Stimulated activated CD8-positive, alpha-beta memory T cell treated with anti-CD3 and anti-CD28 coated beads, Interleukin-2, amount 100 ng/mL, for 48 hours (primary cell): Measurements from ENCODE around the gene FXYD7.
"Not testable (repeated sequence)": the region's sequence is repeated elsewhere in the genome, so short reads cannot be mapped to it uniquely, and the experiment has no call there.

Experiments
- DNase-seq, 2 donors: peaks; one replicate each; pipeline ENCODE4 v3.0.0-alpha.2; 2020; ENCODE audit warnings: low read depth in 2 of 2

Gene FXYD7

DNA sequence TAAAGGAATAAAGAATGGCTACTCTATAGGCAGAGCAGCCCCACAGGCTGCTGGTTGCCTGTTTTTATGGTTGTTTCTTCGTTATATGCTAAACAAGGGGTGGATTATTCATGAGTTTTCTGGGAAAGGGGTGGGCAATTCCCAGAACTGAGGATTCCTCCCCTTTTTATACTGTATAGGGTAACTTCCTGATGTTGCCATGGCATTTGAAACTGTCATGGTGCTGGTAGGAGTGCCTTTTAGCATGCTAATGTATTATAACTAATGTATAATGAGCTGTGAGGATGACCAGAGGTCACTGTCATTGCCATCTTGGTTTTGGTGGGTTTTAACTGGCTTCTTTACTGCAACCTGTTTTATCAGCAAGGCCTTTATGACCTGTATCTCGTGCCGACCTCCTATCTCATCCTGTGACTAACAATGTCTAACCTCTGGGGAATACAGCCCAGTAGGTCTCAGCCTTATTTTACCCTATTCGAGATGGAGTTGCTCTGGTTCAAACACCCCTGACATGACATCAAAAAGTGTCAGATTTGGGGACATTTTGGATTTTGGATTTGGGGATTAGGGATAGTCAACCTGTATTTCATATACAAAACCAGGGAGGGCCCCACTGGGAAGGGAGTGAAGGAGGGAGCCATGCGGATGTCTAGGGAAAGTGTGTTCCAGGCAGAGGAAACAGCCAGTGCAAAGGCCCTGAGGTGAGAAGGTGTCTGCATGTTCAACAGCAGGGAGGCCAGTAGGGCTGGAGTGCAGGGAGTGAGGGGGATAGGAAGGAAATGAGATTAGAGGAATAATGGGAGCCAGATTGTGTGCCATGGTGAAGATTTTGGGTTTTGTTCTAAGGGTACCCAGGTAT, 22.4 kb downstream of the FXYD7 start:
- no peak for DNase-seq

DNA sequence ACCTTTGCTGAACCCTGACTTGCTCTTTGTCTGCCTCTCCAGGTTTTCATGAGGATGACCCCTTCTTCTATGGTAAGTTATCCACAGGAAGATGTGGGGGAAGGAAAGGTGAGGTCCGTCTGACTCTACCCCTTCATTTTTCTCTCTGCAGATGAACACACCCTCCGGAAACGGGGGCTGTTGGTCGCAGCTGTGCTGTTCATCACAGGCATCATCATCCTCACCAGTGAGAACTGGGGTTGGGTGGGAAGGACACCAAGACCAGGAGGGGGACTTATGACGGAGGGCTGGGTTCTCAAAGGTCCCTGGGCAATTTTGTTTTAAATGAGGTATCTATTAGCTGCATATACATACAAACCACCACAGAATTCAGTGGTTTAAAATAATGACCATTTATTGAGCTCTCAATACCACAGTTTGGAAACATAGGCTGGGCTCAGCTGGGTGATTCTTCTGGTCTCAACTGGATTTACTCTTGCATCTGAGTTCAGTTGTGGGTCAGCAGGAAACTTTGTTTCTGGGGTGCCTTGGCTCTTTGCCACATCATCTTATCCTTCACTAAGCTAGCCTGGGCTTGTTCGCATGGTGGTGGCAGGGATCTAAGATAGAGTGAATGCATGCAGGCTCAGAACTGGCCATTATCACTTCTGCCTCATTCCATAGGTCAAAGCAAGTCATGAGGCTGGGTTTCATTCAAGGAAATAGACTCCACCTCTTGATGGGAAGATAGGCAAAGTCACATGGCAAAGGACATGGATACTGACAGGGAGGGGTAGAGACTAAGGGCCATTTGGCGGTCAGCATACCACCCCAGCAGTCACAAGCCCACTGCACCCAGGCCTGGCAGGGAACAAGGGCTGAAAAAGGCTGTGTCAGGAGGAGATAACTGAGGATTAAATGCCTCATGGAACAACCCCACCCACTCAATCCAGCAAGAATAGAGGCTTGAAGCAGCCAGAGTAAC, 23.3 kb downstream of the FXYD7 start:
- DNase-seq, result no peak

DNA sequence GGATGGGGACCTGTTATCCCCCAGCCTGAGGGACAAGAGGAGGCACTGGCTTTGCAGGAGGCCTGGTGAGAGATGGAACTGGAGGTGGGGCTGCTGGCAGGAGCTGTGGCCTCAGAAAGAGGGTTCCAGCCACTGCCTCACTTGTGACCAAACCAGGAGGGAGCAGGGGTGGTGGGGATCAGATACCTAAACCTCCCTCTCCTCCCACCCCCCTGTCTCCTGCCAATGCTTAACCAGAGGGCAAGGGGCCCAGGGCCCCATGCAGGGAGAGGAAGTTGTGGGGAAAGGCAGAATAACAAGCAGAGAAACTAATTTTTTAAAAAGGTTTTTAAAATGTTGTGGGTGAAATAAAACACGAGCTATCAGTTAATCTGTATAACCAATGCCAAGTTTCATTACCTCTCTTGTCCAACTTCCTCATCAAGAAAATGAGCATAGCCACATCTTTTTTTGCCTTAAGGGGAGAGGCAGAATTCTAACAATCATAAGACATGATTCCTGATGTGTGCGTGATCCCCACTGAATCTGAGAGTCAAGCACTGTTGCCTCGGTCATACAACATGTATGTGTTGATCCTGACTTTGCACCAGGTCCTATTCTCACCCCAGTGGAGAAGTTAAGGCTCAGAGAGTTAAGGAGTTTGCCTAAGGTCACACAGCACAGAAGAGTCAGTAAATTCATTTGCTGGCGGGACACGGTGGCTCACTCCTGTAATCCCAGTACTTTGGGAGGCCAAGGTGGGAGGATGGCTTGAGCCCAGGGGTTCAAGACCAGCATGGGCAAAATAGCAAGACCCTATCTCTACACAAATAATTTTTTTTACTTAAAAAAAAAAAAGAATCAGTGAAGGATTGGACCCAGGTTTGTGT, 24.4 kb downstream of the FXYD7 start:
- no peak for DNase-seq

DNA sequence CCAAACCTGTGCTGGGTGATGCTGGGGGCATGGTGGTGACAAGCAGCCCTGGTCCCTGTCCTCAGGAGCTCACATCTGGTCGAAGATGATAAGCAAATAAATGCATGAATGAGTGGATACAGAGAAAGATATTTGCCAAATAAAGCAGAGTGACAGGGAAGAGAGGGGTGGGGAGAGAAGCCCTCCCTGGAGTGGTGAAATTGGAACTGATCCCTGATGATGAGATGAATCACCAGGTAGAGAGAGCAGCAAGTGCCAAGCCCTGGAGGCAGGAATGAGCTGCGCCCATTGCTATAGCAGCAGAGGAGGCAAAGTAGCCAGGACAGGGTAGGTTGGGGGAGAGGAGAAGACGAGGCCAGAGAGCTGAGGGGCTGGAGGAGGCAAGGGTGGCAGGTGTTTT, 25.1 kb downstream of the FXYD7 start:
- no peak for DNase-seq

DNA sequence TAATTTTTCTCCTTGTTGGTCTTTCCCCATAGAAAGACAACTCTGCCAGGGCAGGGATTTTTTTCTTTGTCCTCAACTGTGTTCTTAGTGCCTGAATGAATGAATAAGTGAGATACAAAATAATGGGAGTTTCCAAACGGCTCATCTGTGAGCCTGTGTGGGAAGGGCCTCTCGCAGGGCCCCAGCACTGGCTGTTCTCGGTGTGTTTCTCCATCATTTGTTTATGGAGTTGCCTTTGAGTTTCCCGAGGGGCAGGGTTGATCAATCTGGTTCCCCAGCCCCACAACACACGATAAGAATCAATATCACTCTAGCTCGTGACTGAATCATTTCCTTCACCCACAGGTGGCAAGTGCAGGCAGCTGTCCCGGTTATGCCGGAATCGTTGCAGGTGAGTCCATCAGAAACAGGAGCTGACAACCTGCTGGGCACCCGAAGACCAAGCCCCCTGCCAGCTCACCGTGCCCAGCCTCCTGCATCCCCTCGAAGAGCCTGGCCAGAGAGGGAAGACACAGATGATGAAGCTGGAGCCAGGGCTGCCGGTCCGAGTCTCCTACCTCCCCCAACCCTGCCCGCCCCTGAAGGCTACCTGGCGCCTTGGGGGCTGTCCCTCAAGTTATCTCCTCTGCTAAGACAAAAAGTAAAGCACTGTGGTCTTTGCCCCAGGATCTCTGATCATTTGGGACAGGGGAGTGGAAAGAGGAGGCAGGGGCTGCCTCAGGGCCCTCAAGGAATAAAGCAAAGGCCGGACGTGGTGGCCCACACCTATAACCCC, 26.4 kb downstream of the FXYD7 start:
- DNase-seq, result no peak

DNA sequence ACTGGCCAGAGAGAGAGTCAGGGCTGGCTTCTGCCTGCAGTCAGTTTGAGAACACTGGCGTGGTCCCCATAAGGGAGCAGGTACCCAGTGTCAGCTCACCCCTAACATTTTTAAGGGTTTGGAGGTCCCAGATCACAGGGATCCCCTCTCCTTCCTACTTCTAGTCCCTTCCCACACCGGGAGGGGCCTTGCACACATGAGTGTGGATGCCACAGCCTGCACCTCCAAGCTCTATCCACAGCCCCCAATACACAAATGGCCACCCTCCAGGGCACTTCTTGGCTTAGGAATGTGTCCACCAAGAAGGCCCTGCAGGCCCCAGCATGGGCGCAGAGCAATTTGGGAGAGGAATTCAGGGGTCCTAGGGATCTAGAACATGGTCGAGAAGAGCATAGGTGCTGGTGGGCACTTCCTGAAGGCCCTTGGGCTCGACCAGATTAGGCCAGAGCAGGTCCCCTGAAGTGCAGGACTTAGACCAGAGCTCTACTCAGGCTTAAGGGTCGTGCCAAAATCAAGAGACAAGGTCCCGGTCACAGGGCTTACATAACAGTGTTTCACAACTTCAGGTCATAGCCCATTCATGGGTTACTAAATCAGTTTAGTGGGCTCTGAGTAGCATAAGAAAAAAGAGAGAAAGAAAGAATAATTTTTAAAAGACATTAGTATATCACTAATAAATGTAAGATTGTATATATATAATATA, 27.5 kb downstream of the FXYD7 start:
- DNase-seq, result no peak

DNA sequence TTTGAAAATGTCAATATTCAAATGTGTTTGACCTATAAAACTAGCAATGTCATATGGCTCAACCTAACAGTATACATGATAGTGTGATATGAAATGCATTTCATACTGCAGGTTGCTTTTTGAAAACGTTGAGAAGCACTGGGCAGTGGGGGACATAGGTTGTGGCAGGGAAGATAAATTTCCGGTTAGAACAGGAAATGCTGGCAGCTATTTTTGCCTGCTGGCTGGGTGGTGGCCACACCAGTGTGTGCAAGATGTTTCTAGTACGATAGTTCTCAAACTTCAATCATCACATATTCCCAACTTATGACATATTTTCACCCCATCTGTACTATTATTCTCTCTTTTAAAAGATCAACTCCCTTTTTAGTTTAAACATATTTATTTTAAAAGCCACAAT, 28.7 kb downstream of the FXYD7 start:
- DNase-seq, result no peak

DNA sequence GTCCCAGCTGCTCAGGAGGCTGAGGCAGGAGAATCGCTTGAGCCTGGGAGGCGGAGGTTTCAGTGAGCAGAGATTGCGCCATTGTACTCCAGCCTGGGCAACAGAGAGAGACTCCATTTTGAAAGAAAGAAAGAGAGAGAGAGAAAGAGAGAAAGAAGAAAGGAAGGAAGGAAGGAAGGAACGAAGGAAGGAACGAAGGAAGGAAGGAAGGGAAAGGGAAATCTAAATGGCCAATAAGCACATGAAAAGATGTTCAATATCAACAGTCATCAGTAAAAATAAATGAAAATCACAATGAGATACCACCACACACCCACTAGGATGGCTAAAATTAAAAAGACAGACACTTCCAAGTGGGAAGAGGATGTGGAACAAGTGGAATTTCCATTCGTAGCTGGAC, 31.2 kb downstream of the FXYD7 start:
- DNase-seq, result no peak

DNA sequence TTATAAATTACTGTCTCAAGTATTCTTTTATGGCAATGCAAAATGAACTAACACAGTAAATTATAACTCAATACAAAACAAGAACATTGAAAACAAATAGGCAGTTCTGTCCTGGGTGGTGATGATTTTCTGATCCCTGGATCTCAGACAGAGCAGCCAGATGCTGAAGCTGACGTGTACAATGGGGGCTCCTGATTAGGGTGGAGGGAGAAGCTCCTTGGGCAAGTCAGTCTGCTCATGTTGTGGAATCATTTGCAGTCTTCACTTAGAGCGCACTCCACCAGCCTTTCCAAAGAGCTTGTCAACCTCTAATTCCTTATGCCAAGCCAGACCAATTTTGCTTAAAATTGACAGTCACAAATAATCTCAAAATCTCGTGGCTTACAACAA, 33.1 kb downstream of the FXYD7 start:
- DNase-seq, result no peak

DNA sequence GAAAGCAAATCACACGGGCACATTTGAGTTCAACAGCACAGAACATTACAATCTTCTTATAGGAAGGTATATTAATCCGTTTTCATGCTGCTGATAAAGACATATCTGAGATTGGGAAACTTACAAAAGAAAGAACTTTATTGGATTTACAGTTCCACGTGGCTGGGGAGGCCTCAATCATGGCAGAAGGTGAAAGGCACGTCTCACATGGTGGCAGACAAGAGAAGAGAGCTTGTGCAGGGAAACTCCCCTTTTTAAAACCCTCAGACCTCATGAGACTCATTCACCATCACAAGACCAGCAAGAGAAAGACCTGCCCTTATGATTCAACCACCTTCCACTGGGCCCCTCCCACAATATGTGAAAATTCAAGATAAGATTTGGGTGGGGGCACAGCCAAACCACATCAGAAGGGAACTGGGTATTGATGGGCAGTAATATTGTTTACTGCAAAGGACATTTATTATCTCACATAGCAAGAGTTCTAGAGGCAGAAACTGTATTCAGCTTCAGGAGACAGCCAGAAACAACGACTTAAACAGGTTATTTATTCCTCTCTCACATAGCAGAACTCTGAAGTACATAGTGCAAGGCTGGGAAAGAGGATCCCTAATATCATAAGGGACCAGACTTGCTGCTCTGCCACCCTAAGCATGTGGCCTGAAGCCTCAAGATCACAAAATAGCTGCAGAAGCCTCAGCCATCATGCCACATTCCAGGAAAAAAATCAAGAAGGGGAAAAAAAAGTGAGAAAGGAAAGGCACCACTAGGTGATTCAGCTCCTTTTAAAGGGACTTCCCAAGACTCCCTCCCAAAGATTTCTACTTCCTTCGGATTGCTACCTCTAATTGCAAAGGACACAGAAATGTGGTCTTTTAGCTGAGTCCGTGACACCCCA, 34.6 kb downstream of the FXYD7 start:
- DNase-seq, result no peak

DNA sequence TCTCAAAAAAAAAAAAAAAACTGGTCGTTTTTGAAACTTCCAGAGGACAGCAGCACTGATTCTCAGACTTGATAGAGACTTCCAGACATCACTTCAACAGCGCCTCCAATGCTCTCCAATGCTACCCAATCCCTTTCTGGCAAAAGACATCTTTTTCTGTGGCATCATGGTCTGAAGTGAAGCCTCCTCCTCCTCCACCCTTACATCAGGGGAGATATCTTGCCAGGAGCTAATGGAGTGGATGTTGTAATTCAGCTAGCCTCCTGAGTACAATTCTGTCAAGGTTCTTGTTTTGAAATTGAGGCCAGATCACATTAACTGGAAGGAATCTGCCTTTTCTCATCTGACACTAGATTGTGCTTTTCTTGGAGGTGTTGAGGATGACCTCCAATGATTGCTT, 35.6 kb downstream of the FXYD7 start:
- DNase-seq, result no peak

DNA sequence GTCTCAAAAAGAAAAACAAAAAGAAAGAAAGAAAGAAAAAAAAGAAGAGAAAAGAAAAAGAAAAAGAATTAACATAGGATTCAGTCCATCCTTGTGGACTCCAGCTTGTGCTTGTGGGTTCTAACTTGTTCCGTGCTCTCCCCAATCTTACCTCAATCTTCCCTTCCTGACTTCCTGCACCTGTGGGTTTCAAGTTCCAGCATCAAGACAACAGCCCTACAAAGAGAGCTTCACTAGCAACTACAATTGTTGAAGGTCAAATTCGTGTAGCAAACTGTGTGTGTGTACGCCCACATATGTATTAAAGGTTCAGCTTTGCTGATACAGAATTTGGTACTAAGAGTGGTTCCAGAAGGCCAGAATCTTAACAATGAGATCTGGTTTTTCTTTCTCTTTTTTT, 36.8 kb downstream of the FXYD7 start:
- DNase-seq, result no peak

DNA sequence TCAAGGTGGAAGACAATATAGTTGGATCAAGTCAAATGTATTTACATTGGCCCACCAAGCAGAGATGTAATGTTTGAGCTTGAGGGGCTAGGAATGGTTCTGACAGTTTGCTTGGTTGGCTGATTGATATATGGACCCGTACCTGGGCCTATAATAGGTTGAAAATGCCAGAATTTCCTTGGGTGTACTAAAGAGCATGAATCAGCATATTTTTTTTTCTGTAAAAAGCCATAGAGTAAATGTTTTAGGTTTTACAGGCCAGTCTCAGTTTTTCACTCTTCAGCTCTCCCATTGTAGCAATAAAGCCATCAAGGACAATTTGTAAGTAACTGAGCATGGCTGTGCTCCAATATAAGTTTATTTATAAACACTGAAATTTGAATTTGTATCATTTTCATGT, 38.3 kb downstream of the FXYD7 start:
- DNase-seq, result no peak

DNA sequence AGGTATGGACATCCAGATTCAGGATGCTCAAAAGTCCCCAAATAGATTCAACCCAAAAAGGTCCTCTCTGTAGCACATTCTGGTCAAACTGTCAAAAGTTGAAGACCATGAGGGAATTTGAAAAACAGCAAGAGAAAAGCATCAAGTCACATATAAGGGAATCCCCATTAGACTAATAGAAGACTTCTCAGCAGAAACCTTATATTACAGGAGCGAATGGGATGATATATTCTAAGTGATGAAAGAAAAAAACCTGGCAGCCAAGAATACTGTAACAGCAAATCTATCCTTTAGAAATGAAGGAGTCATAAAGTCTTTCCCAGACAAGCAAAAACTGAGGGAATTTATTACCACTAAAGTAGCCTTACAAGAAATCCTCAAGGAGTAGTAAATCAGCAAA, 41.2 kb downstream of the FXYD7 start:
- DNase-seq, result no peak

DNA sequence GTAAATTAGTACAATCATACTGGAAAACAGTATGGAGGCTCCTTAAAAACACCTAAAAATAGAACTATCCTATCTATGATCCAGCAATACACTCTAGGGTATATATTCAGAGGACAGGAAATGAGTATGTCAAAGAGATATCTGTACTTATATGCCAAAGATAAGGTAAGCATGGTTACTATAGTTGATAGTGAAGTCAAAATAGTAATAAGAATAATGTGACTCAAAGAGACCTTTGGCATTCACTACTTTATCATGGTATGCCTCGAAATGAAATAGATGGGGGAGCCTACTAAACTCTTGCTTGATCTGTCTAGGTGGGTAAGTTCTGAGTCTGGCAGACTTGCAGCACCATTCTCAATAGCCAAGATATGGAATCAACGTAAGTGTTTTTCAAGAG, 41.8 kb downstream of the FXYD7 start:
- DNase-seq, result no peak

DNA sequence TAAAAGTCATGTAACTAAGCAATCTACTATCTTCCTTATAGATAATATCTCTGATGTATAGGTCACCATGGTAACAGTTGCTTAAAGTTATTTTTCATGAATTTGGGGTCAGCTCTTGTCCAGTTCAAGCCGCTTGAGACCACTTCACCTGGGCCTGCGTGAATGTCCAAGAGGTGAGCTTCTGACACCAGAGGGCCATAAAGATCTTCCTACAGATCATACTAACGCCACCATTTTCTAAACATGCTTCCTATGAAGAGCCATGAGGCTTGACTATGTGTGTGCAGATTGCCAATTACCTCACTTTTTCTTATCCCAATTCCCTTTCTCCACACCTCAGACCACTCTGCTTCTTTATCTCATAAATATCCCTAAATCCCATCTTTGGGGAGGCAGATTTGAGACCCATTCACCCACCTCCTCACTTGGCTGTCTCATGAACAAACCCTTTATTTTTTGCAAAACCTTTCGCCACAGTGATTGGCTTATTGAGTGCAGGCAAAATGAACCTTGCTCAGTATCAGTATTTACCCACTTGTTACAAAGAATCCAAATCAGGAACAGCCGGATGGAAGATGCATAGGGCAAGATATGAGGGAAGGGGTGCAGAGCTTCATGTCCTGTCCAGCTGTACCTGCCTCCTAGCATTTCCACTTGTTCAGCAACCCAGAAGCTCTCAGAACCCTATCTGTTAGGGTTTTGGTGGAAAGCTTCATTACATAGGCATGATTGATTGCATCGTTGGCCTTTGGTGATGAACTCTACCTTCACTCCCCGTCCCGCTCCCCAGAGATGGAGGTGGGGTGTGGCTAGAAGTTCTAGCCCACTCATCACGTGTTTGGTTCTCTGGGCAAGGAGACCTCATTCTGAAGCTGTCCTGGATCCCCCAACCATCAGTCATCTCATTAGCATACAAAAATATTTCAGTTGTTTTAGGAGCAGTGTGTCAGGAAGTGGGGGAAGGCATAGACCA, 51.2 kb downstream of the FXYD7 start:
- DNase-seq, result no peak

DNA sequence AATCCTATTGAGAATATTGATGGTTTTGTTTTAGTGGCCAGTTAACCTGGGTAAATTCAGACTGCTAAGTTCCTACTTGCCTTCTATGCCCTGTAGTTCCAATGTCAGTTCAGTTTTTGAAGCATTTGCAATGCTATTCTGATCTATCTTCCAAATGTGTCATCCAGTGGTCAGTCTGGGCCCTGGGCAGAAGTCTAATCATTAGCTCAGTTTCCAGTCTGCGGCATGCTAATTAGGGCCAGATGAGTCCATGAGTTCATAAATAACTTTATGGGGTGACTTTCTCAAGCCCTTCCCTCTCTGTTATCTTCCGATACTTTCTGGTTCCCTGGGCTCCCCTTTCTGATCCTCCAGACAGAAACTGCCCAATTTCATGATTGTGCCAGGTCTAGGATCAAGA, 52.8 kb downstream of the FXYD7 start:
- no peak for DNase-seq

DNA sequence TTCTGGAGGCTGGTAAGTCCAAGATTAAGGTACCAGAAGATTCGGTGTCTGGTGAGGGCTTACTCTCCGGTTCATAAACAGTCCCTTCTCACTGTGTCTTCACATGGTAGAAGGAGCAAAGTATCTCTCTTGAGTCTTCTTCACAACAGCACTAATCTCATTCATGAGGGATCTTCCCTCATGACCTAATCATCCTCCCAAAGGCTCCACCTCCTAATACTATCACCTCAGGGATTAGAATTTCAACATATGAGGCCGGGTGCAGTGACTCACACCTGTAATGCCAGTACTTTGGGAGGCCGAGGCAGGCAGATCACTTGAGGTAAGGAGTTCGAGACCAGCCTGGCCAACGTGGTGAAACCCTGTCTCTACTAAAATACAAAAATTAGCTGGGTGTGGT, 53.8 kb downstream of the FXYD7 start:
- DNase-seq, result not testable (repeated sequence)
